ENCODE data around the gene DSCAML1.

Gene DSCAML1

GRCh38 chr11:117670443-117670842, 126.6 kb downstream of the DSCAML1 start:
- H3K4me3 ChIP-seq (ENCODE audit: low read depth, low read length) = no peak overlapping the region

GRCh38 chr11:117669616-117670015, 127.4 kb downstream of the DSCAML1 start:
- H3K4me3 ChIP-seq (ENCODE audit: low read depth, low read length) = no peak overlapping the region
- no peak for DNase-seq (ENCODE audit: low read depth)
- TF ChIP-seq, protein P1, sequence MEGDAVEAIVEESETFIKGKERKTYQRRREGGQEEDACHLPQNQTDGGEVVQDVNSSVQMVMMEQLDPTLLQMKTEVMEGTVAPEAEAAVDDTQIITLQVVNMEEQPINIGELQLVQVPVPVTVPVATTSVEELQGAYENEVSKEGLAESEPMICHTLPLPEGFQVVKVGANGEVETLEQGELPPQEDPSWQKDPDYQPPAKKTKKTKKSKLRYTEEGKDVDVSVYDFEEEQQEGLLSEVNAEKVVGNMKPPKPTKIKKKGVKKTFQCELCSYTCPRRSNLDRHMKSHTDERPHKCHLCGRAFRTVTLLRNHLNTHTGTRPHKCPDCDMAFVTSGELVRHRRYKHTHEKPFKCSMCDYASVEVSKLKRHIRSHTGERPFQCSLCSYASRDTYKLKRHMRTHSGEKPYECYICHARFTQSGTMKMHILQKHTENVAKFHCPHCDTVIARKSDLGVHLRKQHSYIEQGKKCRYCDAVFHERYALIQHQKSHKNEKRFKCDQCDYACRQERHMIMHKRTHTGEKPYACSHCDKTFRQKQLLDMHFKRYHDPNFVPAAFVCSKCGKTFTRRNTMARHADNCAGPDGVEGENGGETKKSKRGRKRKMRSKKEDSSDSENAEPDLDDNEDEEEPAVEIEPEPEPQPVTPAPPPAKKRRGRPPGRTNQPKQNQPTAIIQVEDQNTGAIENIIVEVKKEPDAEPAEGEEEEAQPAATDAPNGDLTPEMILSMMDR (IDR thresholded peaks at IDR 0.05; ENCODE audit: insufficient read depth, low read depth, low read length, missing control alignments) = no peak

More at GRCh38 chr11:117670443-117670842, 126.6 kb downstream of the DSCAML1 start:
- TF ChIP-seq, protein P1 (IDR thresholded peaks at IDR 0.05; ENCODE audit: insufficient read depth, low read depth, low read length, missing control alignments) = no peak
- DNase-seq (ENCODE audit: low read depth) = no peak

DNA sequence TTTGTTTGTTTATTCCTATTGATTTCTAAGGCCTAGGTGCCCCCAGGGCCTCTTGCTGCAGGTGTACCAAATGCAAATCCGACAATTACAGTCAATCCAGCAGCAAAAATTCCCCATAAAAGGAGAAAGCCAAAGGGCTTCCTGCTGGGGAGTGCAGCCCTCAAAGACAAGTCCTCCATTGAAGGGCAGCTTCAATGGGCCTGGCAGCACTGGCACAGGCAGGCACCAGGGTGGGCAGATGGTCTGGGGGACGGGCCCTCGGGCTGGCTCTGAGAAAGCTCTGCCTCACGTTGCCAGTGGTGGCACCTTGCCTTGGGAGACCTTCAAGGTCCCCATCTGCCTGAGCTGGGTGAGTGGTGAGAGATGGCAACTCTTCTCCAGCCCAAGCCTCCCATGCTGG, 128.0 kb downstream of the DSCAML1 start:
- TF ChIP-seq, protein P1 (IDR thresholded peaks at IDR 0.05; ENCODE audit: insufficient read depth, low read depth, low read length, missing control alignments) = no peak
- no peak overlapping the region for H3K4me3 ChIP-seq (ENCODE audit: low read depth, low read length)
- DNase-seq (ENCODE audit: low read depth) = no peak

GRCh38 chr11:117668321-117668751, 128.7 kb downstream of the DSCAML1 start:
- TF ChIP-seq, protein P1 (IDR thresholded peaks at IDR 0.05; ENCODE audit: insufficient read depth, low read depth, low read length, missing control alignments) = no peak
- DNase-seq (ENCODE audit: low read depth) = no peak
- no peak overlapping the region for H3K4me3 ChIP-seq (ENCODE audit: low read depth, low read length)

DNA sequence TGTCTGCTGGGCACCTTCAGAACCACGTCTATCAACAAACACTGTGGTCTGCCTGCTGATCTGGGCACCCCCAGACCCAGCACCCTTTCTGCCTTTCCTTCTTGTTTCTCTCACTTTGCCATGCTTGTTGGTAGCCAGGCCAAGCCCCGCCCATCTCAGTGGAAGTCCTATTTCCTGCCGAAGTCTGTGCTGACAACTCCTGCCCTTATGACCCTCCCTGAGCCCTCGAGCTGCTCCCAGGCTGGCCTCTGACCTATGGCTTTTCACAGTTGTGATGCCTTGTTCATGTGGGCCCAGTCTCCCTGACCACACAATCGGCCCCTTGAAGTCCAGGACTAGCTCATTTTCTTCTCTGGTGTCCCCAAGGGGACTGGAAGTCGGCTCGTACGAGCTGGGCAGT, 132.1 kb downstream of the DSCAML1 start:
- H3K4me3 ChIP-seq (ENCODE audit: low read depth, low read length) = no peak overlapping the region
- DNase-seq (ENCODE audit: low read depth) = no peak
- TF ChIP-seq, protein P1 (IDR thresholded peaks at IDR 0.05; ENCODE audit: insufficient read depth, low read depth, low read length, missing control alignments) = no peak

GRCh38 chr11:117663821-117664220, 133.2 kb downstream of the DSCAML1 start:
- no peak overlapping the region for H3K4me3 ChIP-seq (ENCODE audit: low read depth, low read length)
- no peak for DNase-seq (ENCODE audit: low read depth)
- TF ChIP-seq, protein P1 (IDR thresholded peaks at IDR 0.05; ENCODE audit: insufficient read depth, low read depth, low read length, missing control alignments) = no peak

DNA sequence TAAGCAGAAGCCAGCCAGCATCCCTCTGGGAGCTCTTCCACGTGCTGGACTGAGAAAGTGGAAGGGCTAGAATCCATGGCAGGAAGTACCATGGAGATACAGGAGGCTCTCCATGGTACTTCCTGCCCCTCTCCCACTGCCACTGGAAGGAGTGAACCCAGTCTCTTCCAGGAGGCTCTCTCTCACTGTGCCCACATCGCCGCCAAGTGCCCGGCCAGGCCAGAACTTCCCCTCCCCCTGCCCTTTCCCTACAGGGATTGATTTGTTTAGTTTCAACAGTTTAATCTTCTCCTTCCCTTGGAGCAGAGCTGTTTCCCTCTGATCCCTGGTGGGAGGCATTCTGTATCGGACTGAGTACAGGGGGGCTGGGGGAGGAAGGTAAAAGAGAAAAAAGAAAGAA, 133.6 kb downstream of the DSCAML1 start:
- TF ChIP-seq, protein P1 (IDR thresholded peaks at IDR 0.05; ENCODE audit: insufficient read depth, low read depth, low read length, missing control alignments) = no peak
- no peak overlapping the region for H3K4me3 ChIP-seq (ENCODE audit: low read depth, low read length)
- DNase-seq (ENCODE audit: low read depth) = no peak

Data from GM12865 (cell line).